ENCODE data around the gene TPT1. TPM values are rescaled to one million over a fixed set of nuclear protein-coding genes. Genes with fewer than 3 reads are reported as not detected.
"Not testable (repeated sequence)": the region's sequence is repeated elsewhere in the genome, so short reads cannot be mapped to it uniquely, and the experiment has no call there.

The TPT1 gene
- total RNA-seq, 1 experiment from 2014 or later, result 1,865 TPM

DNA sequence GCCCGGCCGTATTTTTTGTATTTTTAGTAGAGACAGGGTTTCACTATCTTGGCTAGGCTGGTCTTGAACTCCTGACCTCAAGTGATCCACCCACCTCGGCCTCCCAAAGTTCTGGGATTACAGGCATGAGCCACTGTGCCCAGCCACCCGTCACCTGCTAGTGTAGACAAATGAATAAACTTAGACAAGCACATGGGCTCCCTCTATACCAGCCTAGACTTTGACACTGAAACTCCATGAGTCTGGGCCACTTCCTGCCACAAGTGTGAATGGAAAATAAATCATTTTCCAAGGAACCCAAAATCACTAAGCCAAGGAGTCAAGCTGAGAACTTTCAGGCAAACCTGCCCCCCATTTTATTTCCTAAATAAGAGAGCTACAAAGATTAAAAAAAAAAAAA is 27.0 kb upstream of the TPT1 start:
- DNase-seq (ENCODE audit: low read depth), result peak; percentile 26

DNA sequence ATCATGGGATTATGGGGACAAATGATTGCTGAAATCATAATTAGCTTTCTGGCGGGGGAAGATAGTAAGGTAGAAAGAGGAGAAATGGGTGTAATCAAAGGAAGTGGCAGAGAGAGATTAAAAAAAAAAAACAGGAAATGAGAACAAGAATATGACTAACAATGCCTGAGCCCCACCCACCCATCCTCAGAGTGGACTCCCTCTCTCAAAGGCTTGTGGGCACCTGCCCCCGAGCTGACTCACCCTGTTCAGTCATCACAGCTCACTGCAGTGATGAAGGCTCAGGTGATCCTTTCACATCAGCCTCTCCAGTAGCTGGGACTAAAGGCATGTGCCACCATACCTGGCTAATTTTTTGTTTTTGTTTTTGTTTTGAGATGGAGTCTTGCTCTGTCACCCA is 26.4 kb upstream of the TPT1 start:
- DNase-seq (ENCODE audit: low read depth), result peak; percentile 98

DNA sequence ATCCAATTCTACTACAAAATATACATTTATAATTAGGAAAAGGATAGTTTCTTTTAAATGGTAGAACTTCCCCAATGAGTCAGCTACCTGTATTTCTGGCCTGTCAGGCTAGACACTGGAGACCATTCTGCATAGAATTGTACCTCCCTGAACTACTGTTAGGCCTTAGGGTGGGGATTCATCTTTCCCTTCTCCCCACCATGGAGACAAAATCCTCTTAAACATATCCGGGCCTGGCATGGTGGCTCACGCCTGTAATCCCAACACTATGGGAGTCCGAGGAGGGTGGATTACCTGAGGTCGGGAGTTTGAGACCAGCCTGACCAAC is 24.5 kb upstream of the TPT1 start:
- no peak for DNase-seq (ENCODE audit: low read depth)

- no peak for DNase-seq (ENCODE audit: low read depth)
Observed at GRCh38 chr13:45364876-45365557, 24.0 kb upstream of the TPT1 start.

DNA sequence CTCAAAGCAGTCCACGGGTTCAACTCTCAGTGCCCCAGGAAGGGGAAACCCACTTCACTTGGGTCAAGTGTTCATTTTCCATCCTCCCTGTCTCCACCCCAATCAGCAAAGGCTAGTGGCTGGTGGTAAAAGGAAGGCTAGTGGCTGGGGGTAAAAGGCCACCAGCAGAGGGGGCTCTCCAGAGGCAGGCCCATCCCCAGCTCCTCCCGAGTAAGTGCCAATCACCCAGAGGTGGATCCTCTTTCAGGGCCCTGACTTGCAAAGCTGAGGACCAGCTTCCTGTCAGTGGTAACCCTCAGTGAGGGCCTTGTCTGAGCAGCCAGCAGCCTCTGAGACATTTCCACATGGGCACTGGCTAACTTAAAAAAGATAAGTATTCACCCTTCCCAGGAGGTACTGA is 22.0 kb upstream of the TPT1 start:
- peak; percentile 13 for DNase-seq (ENCODE audit: low read depth)

GRCh38 chr13:45361596-45362206 is 20.7 kb upstream of the TPT1 start:
- DNase-seq (ENCODE audit: low read depth), result peak; percentile 85

DNA sequence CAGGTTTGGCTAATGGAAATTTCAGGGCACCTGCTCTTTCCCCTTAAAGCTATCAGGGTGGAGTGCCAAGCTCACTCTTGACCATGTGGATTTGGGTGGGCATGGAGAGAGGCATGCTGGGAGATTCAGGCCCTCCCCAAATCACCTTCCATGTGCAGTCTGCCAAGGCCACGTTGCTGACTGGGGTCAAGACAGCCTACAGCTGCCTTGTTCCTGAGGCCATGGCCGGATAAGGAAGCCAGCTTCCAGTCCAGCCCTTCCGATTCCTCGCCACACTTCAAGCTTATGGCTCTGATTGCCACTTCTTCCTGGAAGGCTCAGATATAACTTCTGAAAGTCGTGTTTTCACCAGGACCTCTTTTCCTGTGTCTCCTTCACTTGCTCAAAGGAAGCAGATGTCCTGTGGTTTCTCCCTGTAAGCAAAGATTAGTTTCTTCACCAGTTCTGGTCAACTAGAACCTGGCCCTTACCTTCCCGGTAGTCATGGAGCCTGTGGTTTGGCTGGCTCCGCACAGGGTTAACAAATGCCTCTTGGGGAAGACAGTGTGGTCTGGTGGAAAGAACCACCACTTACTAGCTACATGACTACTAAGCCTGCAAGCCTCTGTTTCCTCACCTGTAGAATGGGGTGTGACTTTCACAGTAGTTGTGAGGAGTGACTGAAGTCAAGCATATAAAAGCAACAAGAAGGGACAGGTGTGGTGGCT is 16.1 kb upstream of the TPT1 start:
- no peak for DNase-seq (ENCODE audit: low read depth)

DNA sequence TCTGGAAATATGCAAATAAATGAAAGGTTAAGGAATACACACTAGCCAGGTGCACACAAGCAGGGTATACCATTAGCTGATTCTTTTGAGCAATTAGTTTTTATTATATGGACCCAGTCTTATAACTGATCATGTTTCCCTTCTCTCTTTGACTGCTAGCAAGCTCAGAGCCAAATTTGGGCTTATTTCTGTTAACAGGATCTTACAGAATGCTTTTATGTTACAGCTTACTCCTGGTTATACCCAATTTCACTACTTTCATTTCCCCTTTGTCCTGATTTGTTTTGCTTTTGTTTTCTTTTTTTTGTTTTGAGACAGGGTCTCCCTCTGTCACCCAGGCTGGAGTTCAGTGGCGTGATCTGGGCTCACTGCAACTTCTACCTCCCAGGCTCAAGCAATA is 12.9 kb upstream of the TPT1 start:
- no peak for DNase-seq (ENCODE audit: low read depth)

DNA sequence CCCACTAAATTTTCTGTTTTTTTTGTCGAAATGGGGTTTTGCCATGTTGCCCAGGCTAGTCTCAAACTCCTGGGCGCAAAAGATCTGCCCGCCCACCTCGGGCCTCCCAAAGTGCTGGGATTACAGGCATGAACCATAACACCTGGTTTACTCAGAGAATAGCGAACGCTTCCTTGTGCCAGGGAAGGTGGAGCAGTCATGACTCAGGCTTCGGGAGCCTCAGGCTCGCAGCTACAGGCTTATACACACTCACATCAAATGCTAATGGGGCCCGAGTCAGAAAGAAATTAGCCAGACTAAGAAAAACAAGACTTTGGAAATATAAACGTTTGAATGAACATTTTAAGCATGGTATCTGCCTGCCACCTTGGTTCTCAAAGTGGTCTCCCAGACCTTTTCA is 11.0 kb upstream of the TPT1 start:
- no peak for DNase-seq (ENCODE audit: low read depth)

GRCh38 chr13:45350152-45350551 is 9.2 kb upstream of the TPT1 start:
- no peak for DNase-seq (ENCODE audit: low read depth)

- no peak for DNase-seq (ENCODE audit: low read depth)
Observed at GRCh38 chr13:45349438-45349837, 8.5 kb upstream of the TPT1 start.

DNA sequence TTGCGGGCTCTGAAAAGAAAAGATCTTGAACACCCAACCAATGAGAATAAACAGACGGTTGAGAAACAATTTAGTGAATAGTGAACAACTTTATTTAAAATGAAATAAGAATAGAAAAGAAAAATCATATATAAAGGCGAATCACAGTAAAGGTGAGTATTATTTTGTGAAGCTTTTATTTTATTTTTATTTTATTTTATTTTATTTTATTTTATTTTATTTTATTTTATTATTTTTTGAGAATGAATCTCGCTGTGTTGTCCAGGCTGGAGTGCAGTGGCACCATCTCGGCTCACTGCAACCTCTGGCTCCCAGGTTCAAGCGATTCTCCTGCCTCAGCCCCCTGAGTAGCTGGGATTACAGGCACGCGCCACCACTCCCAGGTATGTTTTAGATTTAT is 3.1 kb upstream of the TPT1 start:
- not testable (repeated sequence) for DNase-seq (ENCODE audit: low read depth)

DNA sequence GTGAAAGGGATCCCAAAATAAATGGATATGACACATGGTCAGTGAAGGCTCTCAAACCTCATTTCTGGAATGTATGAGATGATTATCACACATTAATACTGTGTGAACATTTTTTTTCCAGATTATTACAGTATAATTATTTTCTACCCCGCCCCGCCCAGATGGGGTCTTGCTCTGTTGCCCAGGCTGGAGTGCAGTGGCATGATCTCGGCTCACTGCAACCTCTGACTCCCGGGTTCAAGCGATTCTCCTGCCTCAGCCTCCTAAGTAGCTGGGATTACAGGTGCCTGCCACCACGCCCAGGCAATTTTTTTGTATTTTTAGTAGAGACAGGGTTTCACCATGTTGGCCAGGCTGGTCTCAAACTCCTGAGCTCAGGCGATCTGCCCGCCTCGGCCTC is 2.1 kb upstream of the TPT1 start:
- not testable (repeated sequence) for DNase-seq (ENCODE audit: low read depth)

- not testable (repeated sequence) for DNase-seq (ENCODE audit: low read depth)
Observed at GRCh38 chr13:45342668-45343067, 1.7 kb upstream of the TPT1 start.

DNA sequence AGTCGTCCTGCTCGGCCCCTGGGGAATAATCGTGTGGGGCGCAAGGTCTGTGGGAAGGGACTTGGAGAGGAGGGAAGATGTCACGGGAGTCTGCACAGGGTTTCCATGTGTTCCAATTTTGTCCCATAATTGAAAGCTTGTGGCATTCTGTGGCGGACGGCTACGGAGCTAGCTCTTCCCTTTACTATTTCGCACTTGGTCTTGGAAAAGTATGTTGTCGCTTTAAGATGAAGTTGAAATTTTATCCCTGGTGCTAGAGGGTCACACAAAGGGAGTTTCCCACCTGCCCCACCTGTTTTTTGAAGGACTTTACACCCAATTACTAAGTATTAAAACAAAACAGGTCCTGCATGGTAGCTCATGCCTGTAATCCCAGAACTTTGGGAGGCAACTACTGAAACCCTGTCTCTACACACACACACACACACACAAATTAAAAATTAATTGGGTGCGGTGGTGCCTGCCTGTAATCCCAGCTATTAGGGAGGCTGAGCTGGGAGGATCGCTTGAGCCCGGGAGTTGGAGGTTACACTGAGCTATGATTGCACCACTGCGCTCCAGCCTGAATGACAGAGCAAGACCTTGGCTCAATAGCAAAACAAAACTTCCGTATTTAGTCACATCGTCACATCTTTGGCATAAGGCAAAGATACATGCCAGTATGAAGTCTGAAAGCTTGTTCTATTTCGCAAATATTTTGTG is 967 bp upstream of the TPT1 start:
- DNase-seq (ENCODE audit: low read depth), result peak; percentile 33

GRCh38 chr13:45340422-45341033 is 455 bp downstream of the TPT1 start:
- peak; percentile 94 for DNase-seq (ENCODE audit: low read depth)

GRCh38 chr13:45339867-45340266 is 1.1 kb downstream of the TPT1 start:
- DNase-seq (ENCODE audit: low read depth), result no peak

- no peak for DNase-seq (ENCODE audit: low read depth)
Observed at GRCh38 chr13:45339399-45339798, 1.6 kb downstream of the TPT1 start.

- DNase-seq (ENCODE audit: low read depth), result no peak
Observed at GRCh38 chr13:45337803-45338202, 3.2 kb downstream of the TPT1 start.

- no peak for DNase-seq (ENCODE audit: low read depth)
Observed at GRCh38 chr13:45337395-45337794, 3.6 kb downstream of the TPT1 start.

DNA sequence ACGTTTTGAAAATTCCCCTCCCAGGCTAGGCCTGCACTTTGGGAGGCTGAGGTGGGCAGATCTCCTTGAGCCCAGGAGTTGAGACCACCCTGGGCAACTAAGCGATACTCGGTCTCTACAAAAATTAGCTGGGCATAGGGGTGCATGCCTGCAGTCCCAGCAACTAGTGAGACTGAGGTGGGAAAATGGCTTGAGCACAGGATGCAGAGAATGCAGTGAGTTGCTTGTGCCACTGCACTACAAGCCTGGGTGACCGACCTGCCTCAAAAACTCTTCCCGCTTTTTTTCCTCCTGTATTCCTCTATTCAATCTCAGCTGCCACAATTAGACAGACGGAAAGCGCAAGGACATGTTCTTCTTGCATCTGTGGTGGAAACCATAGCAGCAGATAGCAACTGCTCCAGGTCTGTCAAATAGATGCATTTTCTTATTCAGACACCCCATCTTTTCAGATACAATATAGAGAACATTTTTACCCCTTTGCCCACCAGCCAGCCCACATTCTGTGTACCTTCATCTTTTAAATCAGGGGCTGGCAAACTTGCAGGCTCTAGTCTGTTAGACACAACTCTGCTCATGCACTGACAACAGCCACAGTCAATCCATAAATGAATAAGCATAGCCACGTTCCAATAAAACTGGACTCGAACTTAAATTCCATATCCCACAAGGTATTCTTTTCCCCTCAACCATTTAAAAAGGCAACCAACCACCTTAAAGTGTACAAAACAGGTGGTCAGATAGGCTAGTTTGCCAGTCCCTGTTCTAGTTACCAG is 4.8 kb downstream of the TPT1 start:
- DNase-seq (ENCODE audit: low read depth), result no peak

Measured in HT1080 (cell line).